GM18520 (cell line): Measurements from ENCODE around the gene KCNQ5.

Experiments used
- ATAC-seq: cut with Tn5 transposase; IDR thresholded peaks from one replicate; pipeline ENCODE4 v1.9.1; 2021; ENCODE audit not compliant: unreplicated experiment

Gene KCNQ5

GRCh38 chr6:72832271-72832670 lies 210.4 kb downstream of the KCNQ5 start:
- ATAC-seq = no peak

- ATAC-seq = no peak
Observed at GRCh38 chr6:72835749-72836148, 213.9 kb downstream of the KCNQ5 start.

- ATAC-seq = no peak
Observed at GRCh38 chr6:72836971-72837370, 215.1 kb downstream of the KCNQ5 start.

- ATAC-seq = no peak
Observed at GRCh38 chr6:72841195-72841594, 219.3 kb downstream of the KCNQ5 start.

GRCh38 chr6:72842140-72842539 lies 220.3 kb downstream of the KCNQ5 start:
- no peak for ATAC-seq

- ATAC-seq = no peak
Observed at GRCh38 chr6:72844614-72845013, 222.8 kb downstream of the KCNQ5 start.

- ATAC-seq = no peak
Observed at GRCh38 chr6:72849346-72849745, 227.5 kb downstream of the KCNQ5 start.

- no peak for ATAC-seq
Observed at GRCh38 chr6:72850040-72850439, 228.2 kb downstream of the KCNQ5 start.

GRCh38 chr6:72850469-72850868 lies 228.6 kb downstream of the KCNQ5 start:
- no peak for ATAC-seq

- no peak for ATAC-seq
Observed at GRCh38 chr6:72855471-72855870, 233.6 kb downstream of the KCNQ5 start.

- ATAC-seq = no peak
Observed at GRCh38 chr6:72856801-72857200, 234.9 kb downstream of the KCNQ5 start.

- no peak for ATAC-seq
Observed at GRCh38 chr6:72857791-72858585, 236.1 kb downstream of the KCNQ5 start.

- ATAC-seq = no peak
Observed at GRCh38 chr6:72861059-72861458, 239.2 kb downstream of the KCNQ5 start.

GRCh38 chr6:72861935-72862432 lies 240.1 kb downstream of the KCNQ5 start:
- no peak for ATAC-seq

- ATAC-seq = no peak
Observed at GRCh38 chr6:72863131-72863530, 241.3 kb downstream of the KCNQ5 start.

GRCh38 chr6:72864236-72864635 lies 242.4 kb downstream of the KCNQ5 start:
- ATAC-seq = no peak

GRCh38 chr6:72864799-72865198 lies 242.9 kb downstream of the KCNQ5 start:
- no peak for ATAC-seq

- no peak for ATAC-seq
Observed at GRCh38 chr6:72865467-72865866, 243.6 kb downstream of the KCNQ5 start.

- no peak for ATAC-seq
Observed at GRCh38 chr6:72869621-72870020, 247.8 kb downstream of the KCNQ5 start.

GRCh38 chr6:72873433-72873832 lies 251.6 kb downstream of the KCNQ5 start:
- ATAC-seq = no peak

- no peak for ATAC-seq
Observed at GRCh38 chr6:72876256-72876655, 254.4 kb downstream of the KCNQ5 start.

- ATAC-seq = no peak
Observed at GRCh38 chr6:72886170-72886569, 264.3 kb downstream of the KCNQ5 start.

GRCh38 chr6:72890233-72890632 lies 268.4 kb downstream of the KCNQ5 start:
- no peak for ATAC-seq
